GM19455 (cell line): ENCODE results near the gene TMPRSS3.

Source experiments
- ATAC-seq: cut with Tn5 transposase; IDR thresholded peaks from one replicate; pipeline ENCODE4 v1.9.1; 2021; ENCODE audit not compliant: unreplicated experiment

The TMPRSS3 gene

GRCh38 chr21:42338729-42339715 is 56.8 kb downstream of the TMPRSS3 start:
- ATAC-seq, result no peak

- no peak for ATAC-seq
These were observed 57.8 kb downstream of the TMPRSS3 start for GRCh38 chr21:42337830-42338728.

- no peak for ATAC-seq
These were observed 58.6 kb downstream of the TMPRSS3 start for GRCh38 chr21:42337276-42337675.

GRCh38 chr21:42336054-42336453 is 59.8 kb downstream of the TMPRSS3 start:
- ATAC-seq, result no peak

- ATAC-seq, result no peak
These were observed 63.1 kb downstream of the TMPRSS3 start for GRCh38 chr21:42332557-42333317.

- no peak for ATAC-seq
These were observed 64.2 kb downstream of the TMPRSS3 start for GRCh38 chr21:42331660-42332059.

- ATAC-seq, result no peak
These were observed 65.2 kb downstream of the TMPRSS3 start for GRCh38 chr21:42330380-42331371.

GRCh38 chr21:42324896-42325295 is 71.0 kb downstream of the TMPRSS3 start:
- no peak for ATAC-seq
